ENCODE data around the gene ALG1. TPM values are rescaled to one million over a fixed set of nuclear protein-coding genes. Genes with fewer than 3 reads are reported as not detected.

ALG1 gene
- total RNA-seq, result 10 to 100 TPM; 26.0 to 34.2 TPM
- long read RNA-seq, transcript ALG1-201 (13 exons, 2,132 nt), result major isoform, 87 of 107 reads
- long read RNA-seq, partial matches to known transcripts, result 12 of 107 reads
- long read RNA-seq, other reads (novel, unspliced or antisense), result 8 of 107 reads

- intact Hi-C loops (cut with DNase I, micrococcal nuclease), result no loop called here
- ATAC-seq, result peak; percentile 93
Observed at GRCh38 chr16:5071681-5072333, at the start of gene ALG1. TSS of gene ALG1 (plus strand) at chr16:5071843. CDS start at chr16:5071850, 7 bp downstream.

GRCh38 chr16:5022521-5022920 lies 49.1 kb upstream of the ALG1 start:
- DNase-seq, result no peak
- ATAC-seq, result no peak
- intact Hi-C loops (cut with DNase I, micrococcal nuclease), result no loop called here

More at GRCh38 chr16:5071681-5072333, at the start of gene ALG1:
- DNase-seq, result peak; percentile 84 to 94

GRCh38 chr16:5024632-5025031 lies 47.0 kb upstream of the ALG1 start:
- intact Hi-C loops (cut with DNase I, micrococcal nuclease), result no loop called here
- peak; percentile 93 for ATAC-seq

GRCh38 chr16:5025171-5025632 lies 46.4 kb upstream of the ALG1 start:
- peak; percentile 54 for ATAC-seq
- peak in 1 of 2 donors; percentile 69 for DNase-seq

More at GRCh38 chr16:5024632-5025031, 47.0 kb upstream of the ALG1 start:
- DNase-seq, result peak; percentile 26 to 64

GRCh38 chr16:5026664-5027063 lies 45.0 kb upstream of the ALG1 start:
- intact Hi-C loops (cut with DNase I, micrococcal nuclease), result no loop called here
- ATAC-seq (no peak), DNase-seq (no peak)

More at GRCh38 chr16:5025171-5025632, 46.4 kb upstream of the ALG1 start:
- intact Hi-C loops (cut with DNase I, micrococcal nuclease), result no loop called here

GRCh38 chr16:5027086-5027485 lies 44.6 kb upstream of the ALG1 start:
- DNase-seq (no peak), ATAC-seq (no peak)
- intact Hi-C loops (cut with DNase I, micrococcal nuclease), result no loop called here

GRCh38 chr16:5027575-5028235 lies 43.9 kb upstream of the ALG1 start:
- no peak for DNase-seq
- intact Hi-C loops (cut with DNase I, micrococcal nuclease), result no loop called here
- ATAC-seq, result no peak

GRCh38 chr16:5028950-5029475 lies 42.6 kb upstream of the ALG1 start:
- DNase-seq, result no peak
- no peak for ATAC-seq
- intact Hi-C loops (cut with DNase I, micrococcal nuclease), result no loop called here

- ATAC-seq, result no peak
- DNase-seq, result no peak
- intact Hi-C loops (cut with DNase I, micrococcal nuclease), result no loop called here
Observed at GRCh38 chr16:5030251-5030870, 41.3 kb upstream of the ALG1 start.

- intact Hi-C loops (cut with DNase I, micrococcal nuclease), result no loop called here
- no peak for ATAC-seq
- no peak for DNase-seq
Observed at GRCh38 chr16:5031601-5032000, 40.0 kb upstream of the ALG1 start.

GRCh38 chr16:5032748-5033167 lies 38.9 kb upstream of the ALG1 start:
- DNase-seq (peak in 1 of 2 donors; percentile 35), ATAC-seq (peak; percentile 60)
- intact Hi-C loops (cut with DNase I, micrococcal nuclease), result no loop called here

GRCh38 chr16:5033256-5034166 lies 38.1 kb upstream of the ALG1 start, which contains the start of gene NAGPA:
TSS of gene NAGPA (minus strand) at chr16:5033935. CDS start at chr16:5033914, 21 bp downstream.
- DNase-seq, result peak; percentile 86 to 96
- intact Hi-C loops (cut with DNase I, micrococcal nuclease), result no loop called here
- ATAC-seq, result peak; percentile 86

GRCh38 chr16:5034167-5034523 lies 37.5 kb upstream of the ALG1 start:
- ATAC-seq (no peak), DNase-seq (no peak)
- intact Hi-C loops (cut with DNase I, micrococcal nuclease), result no loop called here

GRCh38 chr16:5035909-5036227 lies 35.8 kb upstream of the ALG1 start:
- intact Hi-C loops (cut with DNase I, micrococcal nuclease), result no loop called here
- DNase-seq, result no peak
- ATAC-seq, result no peak

- intact Hi-C loops (cut with DNase I, micrococcal nuclease), result no loop called here
- DNase-seq, result no peak
- no peak for ATAC-seq
Observed at GRCh38 chr16:5036228-5037156, 35.2 kb upstream of the ALG1 start.

GRCh38 chr16:5040451-5040850 lies 31.2 kb upstream of the ALG1 start:
- intact Hi-C loops (cut with DNase I, micrococcal nuclease), result no loop called here
- DNase-seq (no peak), ATAC-seq (peak; percentile 46)

- ATAC-seq (no peak), DNase-seq (no peak)
- intact Hi-C loops (cut with DNase I, micrococcal nuclease), result no loop called here
Observed at GRCh38 chr16:5041600-5042133, 30.0 kb upstream of the ALG1 start.
